Inferior parietal cortex (tissue), 1 donor: ENCODE data around the gene CARD19.

Experiments used
- DNase-seq: peaks from one replicate; pipeline ENCODE4 v3.0.0-alpha.2; 2016; ENCODE audit errors: extremely low spot score

CARD19 gene

GRCh38 chr9:93086447-93087224 lies 9.4 kb upstream of the CARD19 start:
- no peak for DNase-seq

GRCh38 chr9:93087971-93088655 lies 7.9 kb upstream of the CARD19 start:
- DNase-seq: no peak

- no peak for DNase-seq
These were observed 7.4 kb upstream of the CARD19 start for GRCh38 chr9:93088656-93089015.

GRCh38 chr9:93089024-93089423 lies 7.0 kb upstream of the CARD19 start:
- DNase-seq: no peak

GRCh38 chr9:93089481-93089991 lies 6.5 kb upstream of the CARD19 start:
- DNase-seq: no peak

- DNase-seq: no peak
These were observed 5.8 kb upstream of the CARD19 start for GRCh38 chr9:93090091-93090655.

- no peak for DNase-seq
These were observed 5.0 kb upstream of the CARD19 start for GRCh38 chr9:93091056-93091452.

- DNase-seq: no peak
These were observed 4.5 kb upstream of the CARD19 start for GRCh38 chr9:93091453-93092081.

GRCh38 chr9:93092251-93092991 lies 3.6 kb upstream of the CARD19 start:
- DNase-seq: no peak

- no peak for DNase-seq
These were observed 2.7 kb upstream of the CARD19 start for GRCh38 chr9:93093127-93093876.

- no peak for DNase-seq
These were observed 1.9 kb upstream of the CARD19 start for GRCh38 chr9:93093877-93094657.

GRCh38 chr9:93094658-93095204 lies 1.3 kb upstream of the CARD19 start:
- DNase-seq: peak; percentile 15

- DNase-seq: peak; percentile 97
These were observed 549 bp upstream of the CARD19 start for GRCh38 chr9:93095205-93096130.

GRCh38 chr9:93096811-93097382 lies 880 bp downstream of the CARD19 start:
- peak; percentile 17 for DNase-seq

GRCh38 chr9:93097511-93098201 lies 1.6 kb downstream of the CARD19 start:
- DNase-seq: peak; percentile 40

GRCh38 chr9:93098236-93098946 lies 2.4 kb downstream of the CARD19 start:
- peak; percentile 74 for DNase-seq
